HepG2 (cell line): ENCODE results near the gene BMP8A. TPM values are rescaled to one million over a fixed set of nuclear protein-coding genes. Genes with fewer than 3 reads are reported as not detected.

Experiments
- ATAC-seq: fragments of 200-7000 bp; cut with Tn5 transposase; 3 replicates; pipeline ENCODE4 v1.9.1; 2020; ENCODE audit warnings: mild to moderate bottlenecking, moderate library complexity
- BruUV-seq: library from RNA; stranded (reverse); fragments of 400-500 nt; replicated peaks from 2 replicates; lab custom pipeline; 2021; lab: Mats Ljungman, UMichigan
- CTCF ChIA-PET: fragments of 300-600 bp; formaldehyde crosslinking; extraction: SDS; loops from one replicate; lab custom pipeline; 2021; ENCODE audit warnings: low total read pairs, inconsistent platforms, low intra/inter-chr PET ratio; lab: Yijun Ruan, JAX
- POLR2A ChIA-PET: fragments of 350-600 bp; sonication (Branson Sonifier 250); formaldehyde crosslinking; loops from one replicate; lab custom pipeline; 2020; ENCODE audit warnings: antibody characterized with exemption, inconsistent platforms; lab: Yijun Ruan, JAX
- DNase-seq: peaks from one replicate; pipeline ENCODE4 v3.0.0-alpha.2; 2015; ENCODE audit warnings: low spot score
- FAIRE-seq: peaks from 3 replicates; lab custom pipeline; 2011; peaks lifted over from hg19 to GRCh38; lab: Jason Lieb, UNC
- H2AFZ ChIP-seq: one replicate; pipeline ENCODE4 v1.6.1; 2011; ENCODE audit warnings: low read length, inconsistent platforms
- H3K27ac ChIP-seq: fragments of 300-600 bp; 3 replicates; pipeline ENCODE4 v1.8.0; 2011; ENCODE audit warnings: mixed run types, mild to moderate bottlenecking, mixed read lengths, low read length, inconsistent platforms; ENCODE audit not compliant: insufficient read depth; ENCODE audit errors: extremely low read length
- H3K27me3 ChIP-seq, 2 experiments: fragments of 200-600 bp in 1 of 2; 2 replicates in 1 of 2; 3 replicates in 1 of 2; pipeline versions ENCODE4 v1.6.0 to v1.8.0; 2011; ENCODE audit warnings: low read length in 2 of 2, mild to moderate bottlenecking in 2 of 2, moderate library complexity in 2 of 2, inconsistent platforms in 1 of 2; ENCODE audit not compliant: insufficient read depth in 2 of 2, control insufficient read depth in 1 of 2
- H3K36me3 ChIP-seq, 2 experiments: fragments of 200-600 bp in 1 of 2; replicated peaks in 1 of 2; 2 replicates in 1 of 2; 3 replicates in 1 of 2; pipeline versions ENCODE4 v1.5.1 to v1.8.0; 2011; ENCODE audit warnings: low read length in 2 of 2, inconsistent platforms in 1 of 2; ENCODE audit not compliant: insufficient read depth in 2 of 2, control insufficient read depth in 1 of 2
- H3K4me1 ChIP-seq: 2 replicates; pipeline ENCODE4 v1.5.1; 2012; ENCODE audit warnings: low read length, inconsistent platforms; ENCODE audit not compliant: insufficient read depth
- H3K4me2 ChIP-seq: 2 replicates; pipeline ENCODE4 v1.6.0; 2011; ENCODE audit warnings: low read depth, low read length, inconsistent platforms
- H3K4me3 ChIP-seq, 3 experiments: fragments of 200-600 bp in 1 of 3; sonication (generic), shearing (Covaris generic) in 1 of 3; replicated peaks in 1 of 3; 2 replicates each; pipeline ENCODE4 v1.5.1; 2011 to 2016; ENCODE audit warnings: low read length in 3 of 3, inconsistent platforms in 2 of 3, low read depth in 2 of 3, mild to moderate bottlenecking in 2 of 3, control low read depth in 1 of 3, mixed read lengths in 1 of 3; ENCODE audit not compliant: insufficient read depth in 1 of 3
- H3K79me2 ChIP-seq: one replicate; pipeline ENCODE4 v1.6.1; 2011; ENCODE audit warnings: low read length, inconsistent platforms; ENCODE audit not compliant: insufficient read depth
- H3K9ac ChIP-seq: 2 replicates; pipeline ENCODE4 v1.6.0; 2011; ENCODE audit warnings: mild to moderate bottlenecking, low read depth, low read length, inconsistent platforms; ENCODE audit not compliant: insufficient read depth
- H3K9me3 ChIP-seq: 2 replicates; pipeline ENCODE4 v1.5.1; 2012; ENCODE audit warnings: mild to moderate bottlenecking, low read length
- H4K20me1 ChIP-seq: 2 replicates; pipeline ENCODE4 v1.6.0; 2011; ENCODE audit warnings: inconsistent platforms, mild to moderate bottlenecking, low read length, moderate library complexity; ENCODE audit not compliant: insufficient read depth
- ARNTL ChIP-seq: sonication (generic); formaldehyde crosslinking; IDR thresholded peaks from 2 replicates; pipeline ENCODE4 v1.4.0; 2020; ENCODE audit warnings: mild to moderate bottlenecking, missing genetic modification reagents
- ETV6 ChIP-seq: sonication (generic); formaldehyde crosslinking; conservative IDR thresholded peaks from 2 replicates; pipeline ENCODE4 v1.4.0; 2020; ENCODE audit warnings: missing genetic modification reagents
- GTF3A ChIP-seq: sonication (generic); formaldehyde crosslinking; conservative IDR thresholded peaks from 2 replicates; pipeline ENCODE4 v1.4.0; 2020; ENCODE audit warnings: mild to moderate bottlenecking, missing genetic modification reagents
- IRF2 ChIP-seq: IDR thresholded peaks from 2 replicates; pipeline ENCODE4 v1.6.1; 2018; ENCODE audit warnings: missing genetic modification reagents, missing compliant biosample characterization
- MEIS1 ChIP-seq: sonication (generic); formaldehyde crosslinking; IDR thresholded peaks from 2 replicates; pipeline ENCODE4 v1.9.0; 2021; ENCODE audit warnings: mild to moderate bottlenecking, missing genetic modification reagents, moderate library complexity, borderline replicate concordance
- MTA1 ChIP-seq: sonication (generic); formaldehyde crosslinking; IDR thresholded peaks from 2 replicates; pipeline ENCODE4 v1.4.0; 2020; ENCODE audit warnings: missing genetic modification reagents, mild to moderate bottlenecking, borderline replicate concordance
- MXD4 ChIP-seq: IDR thresholded peaks from 2 replicates; pipeline ENCODE4 v1.6.1; 2016; ENCODE audit warnings: mild to moderate bottlenecking, missing biosample characterization, missing genetic modification reagents
- NR2C2 ChIP-seq: sonication (generic); formaldehyde crosslinking; IDR thresholded peaks from 2 replicates; pipeline ENCODE4 v1.4.0; 2020; ENCODE audit warnings: missing genetic modification reagents, mild to moderate bottlenecking, moderate library complexity, borderline replicate concordance
- PHF21A ChIP-seq: sonication (generic); formaldehyde crosslinking; IDR thresholded peaks from 2 replicates; pipeline ENCODE4 v1.5.0; 2020; ENCODE audit warnings: mild to moderate bottlenecking, missing genetic modification reagents
- PLRG1 ChIP-seq: fragments of 450-650 bp; conservative IDR thresholded peaks from 2 replicates; pipeline ENCODE4 v1.6.1; 2016
- STAT5B ChIP-seq: sonication (generic); formaldehyde crosslinking; IDR thresholded peaks from 2 replicates; pipeline ENCODE4 v1.4.0; 2020; ENCODE audit warnings: missing genetic modification reagents
- TARDBP ChIP-seq: sonication (generic); formaldehyde crosslinking; IDR thresholded peaks from 2 replicates; pipeline ENCODE4 v1.8.0; 2022; ENCODE audit warnings: mild to moderate bottlenecking, missing genetic modification reagents
- TMF1 ChIP-seq: sonication (generic); formaldehyde crosslinking; IDR thresholded peaks from 2 replicates; pipeline ENCODE4 v1.8.1; 2022; ENCODE audit warnings: low read depth, missing genetic modification reagents
- TP53 ChIP-seq: sonication (generic); formaldehyde crosslinking; conservative IDR thresholded peaks from 2 replicates; pipeline ENCODE4 v1.4.0; 2020; ENCODE audit warnings: missing genetic modification reagents
- ZHX2 ChIP-seq, 2 experiments: sonication (generic) in 1 of 2; formaldehyde crosslinking in 1 of 2; IDR thresholded peaks; 2 replicates each; pipeline versions ENCODE4 v1.6.1 to v1.9.0; 2014 to 2022; ENCODE audit warnings: antibody characterized with exemption in 1 of 2, borderline replicate concordance in 1 of 2, inconsistent platforms in 1 of 2, low read depth in 1 of 2, missing genetic modification reagents in 1 of 2
- ZKSCAN1 ChIP-seq: fragments of 150-350 bp; IDR thresholded peaks from 2 replicates; pipeline ENCODE4 v1.6.1; 2014; ENCODE audit warnings: low read length
- ZNF124 ChIP-seq: sonication (generic); formaldehyde crosslinking; IDR thresholded peaks from 2 replicates; pipeline ENCODE4 v1.4.0; 2020; ENCODE audit warnings: missing genetic modification reagents
- ZNF251 ChIP-seq: sonication (generic); formaldehyde crosslinking; IDR thresholded peaks from 2 replicates; pipeline ENCODE4 v1.9.0; 2021; ENCODE audit warnings: mild to moderate bottlenecking, missing genetic modification reagents
- ZNF292 ChIP-seq: sonication (generic); formaldehyde crosslinking; IDR thresholded peaks from 2 replicates; pipeline ENCODE4 v1.8.1; 2022; ENCODE audit warnings: mild to moderate bottlenecking, low read depth, missing genetic modification reagents, borderline replicate concordance
- ZNF446 ChIP-seq: sonication (generic); formaldehyde crosslinking; IDR thresholded peaks from 2 replicates; pipeline ENCODE4 v1.5.0; 2020; ENCODE audit warnings: mild to moderate bottlenecking, missing genetic modification reagents
- ZNF556 ChIP-seq: sonication (generic); formaldehyde crosslinking; IDR thresholded peaks from 2 replicates; pipeline ENCODE4 v1.4.0; 2020; ENCODE audit warnings: mild to moderate bottlenecking, missing genetic modification reagents, borderline replicate concordance
- WGBS: methylation state at CpG from one replicate; pipeline ENCODE4 v1.1.6; 2017; ENCODE audit warnings: low lambda C conversion rate; 5-methylcytosine and 5-hydroxymethylcytosine counted together
- in situ Hi-C: cut with HindIII; loops from 2 replicates; pipeline ENCODE4 v1.10.0; 2017; ENCODE audit warnings: low pct_unique_long_range_greater_than_20kb; ENCODE audit not compliant: extremely low pct_ligation_motif_present
- intact Hi-C: fragments of 100-400 bp; cut with micrococcal nuclease; formaldehyde crosslinking; loops from one replicate; pipeline ENCODE4 v1.10.0; 2022; ENCODE audit not compliant: unreplicated experiment
- polyA plus RNA-seq, 8 experiments: library from polyadenylated mRNA; depleted of rRNA in 3 of 8; stranded (reverse) in 7 of 8; unstranded in 1 of 8; fragments of >200 nt; fragmentation: Illumina TruSeq in 4 of 8; extraction: Trizol in 4 of 8; gene quantifications; 2 replicates each; pipeline versions ENCODE4 v1.2.1 to v1.2.3, GENCODE V29; 2011 to 2016; ENCODE audit warnings: low read depth in 4 of 8, missing spikeins in 1 of 8, mixed read lengths in 1 of 8; ENCODE audit not compliant: insufficient read depth in 1 of 8
- total RNA-seq, 5 experiments: library from RNA; depleted of rRNA; stranded (reverse); fragments of >200 nt; fragmentation: Illumina TruSeq; extraction: Trizol; gene quantifications; 2 replicates each; pipeline ENCODE4 v1.2.3, GENCODE V29; 2016; ENCODE audit warnings: low read depth in 1 of 5

Gene BMP8A
- total and polyA plus RNA-seq, 2 of the 13 experiments (the other 11 are each of a cell fraction or from before 2014, with no cell fraction given): 0.05 TPM; not detected in 1

- ChIA-PET CTCF (no interaction called here), POLR2A (no interaction called here)
- Histone ChIP-seq H3K4me3 (no peak overlapping the region), H3K9me3 (no peaks in the 10 kb centered on the region), H2AFZ (no peak overlapping the region), H3K27me3 (no peaks in the 10 kb centered on the region), H3K27ac (peak overlapping the region; percentile 36), H3K36me3 (peaks cover 56 to 94% of the 10 kb centered on the region in 2 experiments), H3K79me2 (peaks cover 28% of the 10 kb centered on the region), H3K4me1 (peaks cover 55% of the 10 kb centered on the region), H3K4me2 (peak overlapping the region; percentile 38), H3K9ac (no peak overlapping the region; the same call in 1 of the 2 replicates), H4K20me1 (peaks cover 31% of the 10 kb centered on the region)
- FAIRE-seq (peak; percentile 89), ATAC-seq (peak; percentile 67), DNase-seq (peak; percentile 91)
- 20% methylated on average over 5 of the region's 5 CpGs for WGBS
- in situ Hi-C loops (no loop called here), intact Hi-C loops (no loop called here)
- BruUV-seq: no TSS peak
- peak; percentile 57; the same call in 1 of the 2 replicates for TF ChIP-seq TARDBP (CRISPR knock-in tag)
- no peak for TF ChIP-seq ETV6 (CRISPR knock-in tag)
- no peak for TF ChIP-seq ZNF556
- TF ChIP-seq NR2C2 (CRISPR knock-in tag): 0 out of 2 replicates have a peak, but pooled peaks have one; percentile 39
- no peak for TF ChIP-seq MTA1 (CRISPR knock-in tag)
- TF ChIP-seq ZKSCAN1: no peak
- no peak for TF ChIP-seq TP53 (CRISPR knock-in tag)
- TF ChIP-seq ZHX2 (IDR thresholded peaks at IDR 0.05; ENCODE audit: low read depth): no peak
- TF ChIP-seq ZHX2 (CRISPR knock-in tag; IDR thresholded peaks at IDR 0.05; ENCODE audit: borderline replicate concordance): no peak
- TF ChIP-seq TMF1: no peak
- no peak for TF ChIP-seq ZNF124 (CRISPR knock-in tag)
- TF ChIP-seq PLRG1: no peak
- no peak for TF ChIP-seq ZNF292 (CRISPR knock-in tag)
- no peak for TF ChIP-seq GTF3A (CRISPR knock-in tag)
- TF ChIP-seq MXD4 (CRISPR knock-in tag): peak; percentile 60; the same call in 1 of the 2 replicates
- TF ChIP-seq MEIS1: no peak
- peak; percentile 61; the same call in 1 of the 2 replicates for TF ChIP-seq ARNTL
- TF ChIP-seq PHF21A: peak; percentile 73
- no peak for TF ChIP-seq ZNF251 (CRISPR knock-in tag)
- TF ChIP-seq ZNF446 (CRISPR knock-in tag): no peak
- peak; percentile 62 for TF ChIP-seq IRF2 (CRISPR knock-in tag)
- TF ChIP-seq STAT5B: no peak
Observed at GRCh38 chr1:39566441-39567137, 75.2 kb downstream of the BMP8A start.
